Endothelial cell (in vitro differentiated cells): ENCODE measurements around the gene RPL5. TPM values are rescaled to one million over a fixed set of nuclear protein-coding genes. Genes with fewer than 3 reads are reported as not detected.

Experiments
- DNase-seq: peaks from one replicate; pipeline ENCODE4 v3.0.0; 2021; ENCODE audit warnings: low spot score
- H3K27ac Mint-ChIP-seq: one replicate; pipeline ENCODE4 v1.8.0; 2021; ENCODE audit warnings: mixed read lengths, inconsistent platforms; ENCODE audit not compliant: unreplicated experiment
- H3K27me3 Mint-ChIP-seq: one replicate; pipeline ENCODE4 v1.8.0; 2021; ENCODE audit warnings: mild to moderate bottlenecking, moderate library complexity, mixed read lengths, inconsistent platforms; ENCODE audit not compliant: unreplicated experiment
- H3K36me3 Mint-ChIP-seq: one replicate; pipeline ENCODE4 v1.8.0; 2021; ENCODE audit warnings: mild to moderate bottlenecking, low read depth, mixed read lengths, inconsistent platforms; ENCODE audit not compliant: unreplicated experiment
- H3K4me1 Mint-ChIP-seq: one replicate; pipeline ENCODE4 v1.8.0; 2021; ENCODE audit warnings: mild to moderate bottlenecking, mixed read lengths, inconsistent platforms; ENCODE audit not compliant: unreplicated experiment
- H3K4me3 Mint-ChIP-seq: one replicate; pipeline ENCODE4 v1.8.0; 2021; ENCODE audit warnings: mild to moderate bottlenecking, mixed read lengths, inconsistent platforms; ENCODE audit not compliant: unreplicated experiment
- H3K9me3 Mint-ChIP-seq: one replicate; pipeline ENCODE4 v1.8.0; 2021; ENCODE audit warnings: mixed read lengths, inconsistent platforms; ENCODE audit not compliant: unreplicated experiment
- CTCF ChIP-seq: fragments of 200-600 bp; sonication (generic); IDR thresholded peaks from one replicate; pipeline ENCODE4 v1.5.0; 2021; ENCODE audit warnings: antibody characterized with exemption; ENCODE audit not compliant: unreplicated experiment
- total RNA-seq: library from RNA; stranded (reverse); fragmentation: NEBNext Ultra II Directional; extraction: Animal tissue kit (Norgen Biotek cat#: 25700); gene quantifications from one replicate; pipeline ENCODE4 v1.2.1, GENCODE V29; 2021; ENCODE audit not compliant: unreplicated experiment

Gene RPL5
- total RNA-seq, 1 donor from 2014 or later: 1,318 TPM

- Mint-ChIP-seq H3K27me3 (peaks cover 1% of the 10 kb centered on the region), H3K36me3 (no peaks in the 10 kb centered on the region), H3K4me1 (peaks cover 10% of the 10 kb centered on the region), H3K27ac (no peak overlapping the region), H3K4me3 (no peak overlapping the region), H3K9me3 (no peaks in the 10 kb centered on the region)
- no peak for TF ChIP-seq CTCF
- no peak for DNase-seq
These were observed 40.9 kb downstream of the RPL5 start for GRCh38 chr1:92872719-92873118.

- Mint-ChIP-seq H3K4me1 (peaks cover 13% of the 10 kb centered on the region), H3K27me3 (peaks cover under 1% of the 10 kb centered on the region)
These were observed 43.1 kb downstream of the RPL5 start for GRCh38 chr1:92874987-92875386.

GRCh38 chr1:92876351-92876750, 44.5 kb downstream of the RPL5 start:
- no peak for TF ChIP-seq CTCF
- Mint-ChIP-seq H3K9me3 (no peaks in the 10 kb centered on the region), H3K4me3 (no peak overlapping the region), H3K36me3 (no peaks in the 10 kb centered on the region), H3K27me3 (no peaks in the 10 kb centered on the region), H3K4me1 (peaks cover 13% of the 10 kb centered on the region), H3K27ac (no peak overlapping the region)
- no peak for DNase-seq

More at GRCh38 chr1:92874987-92875386, 43.1 kb downstream of the RPL5 start:
- H3K4me3 Mint-ChIP-seq: no peak overlapping the region
- H3K27ac Mint-ChIP-seq: no peak overlapping the region
- H3K36me3 Mint-ChIP-seq: no peaks in the 10 kb centered on the region
- no peak for TF ChIP-seq CTCF
- no peak for DNase-seq
- H3K9me3 Mint-ChIP-seq: no peaks in the 10 kb centered on the region

GRCh38 chr1:92877081-92877711, 45.4 kb downstream of the RPL5 start:
- DNase-seq: no peak
- TF ChIP-seq CTCF: no peak
- Mint-ChIP-seq H3K9me3 (no peaks in the 10 kb centered on the region), H3K27ac (no peak overlapping the region), H3K36me3 (no peaks in the 10 kb centered on the region), H3K27me3 (no peaks in the 10 kb centered on the region), H3K4me1 (peaks cover 13% of the 10 kb centered on the region), H3K4me3 (no peak overlapping the region)

- Mint-ChIP-seq H3K9me3 (no peaks in the 10 kb centered on the region), H3K4me3 (no peak overlapping the region), H3K4me1 (peaks cover 13% of the 10 kb centered on the region), H3K36me3 (no peaks in the 10 kb centered on the region), H3K27ac (no peak overlapping the region), H3K27me3 (no peaks in the 10 kb centered on the region)
- no peak for DNase-seq
- no peak for TF ChIP-seq CTCF
These were observed 46.0 kb downstream of the RPL5 start for GRCh38 chr1:92877792-92878191.
